GM19438 (cell line): ENCODE data around the gene ADAMTS13.

Experiments used
- ATAC-seq: cut with Tn5 transposase; IDR thresholded peaks from one replicate; pipeline ENCODE4 v1.9.1; 2021; ENCODE audit warnings: low read depth; ENCODE audit not compliant: unreplicated experiment

Gene ADAMTS13

GRCh38 chr9:133485531-133486260 lies 63.5 kb downstream of the ADAMTS13 start:
- peak; percentile 9 for ATAC-seq

GRCh38 chr9:133487331-133487725 lies 65.2 kb downstream of the ADAMTS13 start:
- no peak for ATAC-seq

- no peak for ATAC-seq
Measured at GRCh38 chr9:133488686-133489252, 66.6 kb downstream of the ADAMTS13 start.

- no peak for ATAC-seq
Measured at GRCh38 chr9:133489253-133490190, 67.4 kb downstream of the ADAMTS13 start.

GRCh38 chr9:133490201-133490681 lies 68.1 kb downstream of the ADAMTS13 start:
- no peak for ATAC-seq

- no peak for ATAC-seq
Measured at GRCh38 chr9:133490865-133491655, 68.9 kb downstream of the ADAMTS13 start.

GRCh38 chr9:133491656-133491925 lies 69.4 kb downstream of the ADAMTS13 start:
- no peak for ATAC-seq

GRCh38 chr9:133492061-133493021 lies 70.2 kb downstream of the ADAMTS13 start:
- ATAC-seq, result no peak

- ATAC-seq, result no peak
Measured at GRCh38 chr9:133493428-133493827, 71.3 kb downstream of the ADAMTS13 start.

GRCh38 chr9:133493845-133494540 lies 71.8 kb downstream of the ADAMTS13 start:
- ATAC-seq, result no peak

- no peak for ATAC-seq
Measured at GRCh38 chr9:133494636-133495326, 72.6 kb downstream of the ADAMTS13 start.

GRCh38 chr9:133495327-133496293 lies 73.4 kb downstream of the ADAMTS13 start:
- ATAC-seq, result no peak

GRCh38 chr9:133496861-133497842 lies 75.0 kb downstream of the ADAMTS13 start:
- ATAC-seq, result no peak

GRCh38 chr9:133499132-133499891 lies 77.1 kb downstream of the ADAMTS13 start:
- no peak for ATAC-seq

GRCh38 chr9:133499892-133500270 lies 77.7 kb downstream of the ADAMTS13 start:
- ATAC-seq, result no peak
